Tibial nerve (tissue), 4 donors: ENCODE results near the gene STX18. TPM values are rescaled to one million over a fixed set of nuclear protein-coding genes. Genes with fewer than 3 reads are reported as not detected.

Experiments
- DNase-seq, 2 donors: peaks; one replicate each; pipeline ENCODE4 v3.0.0-alpha.2; 2019; ENCODE audit warnings: low spot score in 2 of 2
- H3K27ac ChIP-seq, 4 donors: fragments of 200-600 bp; sonication (generic) in 3 of 4; one replicate each; pipeline ENCODE4 v1.5.1; 2017 to 2019; ENCODE audit warnings: mild to moderate bottlenecking in 1 of 4
- H3K27me3 ChIP-seq, 2 donors: fragments of 200-600 bp; sonication (generic) in 1 of 2; one replicate each; pipeline versions ENCODE4 v1.5.1 to v1.6.0; 2017 to 2019
- H3K36me3 ChIP-seq, 3 donors: fragments of 200-600 bp; sonication (generic); one replicate each; pipeline ENCODE4 v1.5.1; 2018 to 2019
- H3K4me1 ChIP-seq, 4 donors: fragments of 200-600 bp; sonication (generic) in 3 of 4; one replicate each; pipeline ENCODE4 v1.5.1; 2017 to 2019
- H3K4me3 ChIP-seq, 4 donors: fragments of 200-600 bp; sonication (generic) in 3 of 4; one replicate each; pipeline ENCODE4 v1.5.1; 2017 to 2019; ENCODE audit warnings: mild to moderate bottlenecking in 1 of 4, moderate library complexity in 1 of 4
- H3K9me3 ChIP-seq, 4 donors: fragments of 200-600 bp; sonication (generic) in 3 of 4; one replicate each; pipeline ENCODE4 v1.5.1; 2017 to 2019
- CTCF ChIP-seq, 5 experiments: fragments of 200-600 bp in 3 of 5; fragments of 450-650 bp in 2 of 5; sonication (generic) in 3 of 5; IDR thresholded peaks; one replicate each; pipeline ENCODE4 v1.5.1; 2016 to 2019; ENCODE audit warnings: antibody characterized with exemption in 5 of 5, mild to moderate bottlenecking in 3 of 5, moderate library complexity in 2 of 5
- EP300 ChIP-seq, 2 donors: sonication (generic); formaldehyde crosslinking; IDR thresholded peaks; one replicate each; pipeline ENCODE4 v1.6.1; 2017; ENCODE audit warnings: antibody characterized with exemption in 2 of 2, mild to moderate bottlenecking in 1 of 2
- POLR2A ChIP-seq, 2 donors: fragments of 450-650 bp; IDR thresholded peaks; one replicate each; pipeline ENCODE4 v1.6.1; 2017; ENCODE audit warnings: antibody characterized with exemption in 2 of 2, mild to moderate bottlenecking in 2 of 2, moderate library complexity in 2 of 2
- WGBS, 2 donors: methylation state at CpG; one replicate each; pipeline ENCODE4 v1.1.5; 2018; 5-methylcytosine and 5-hydroxymethylcytosine counted together
- total RNA-seq, 4 donors: library from RNA; depleted of rRNA; stranded (reverse); fragments of >200 nt; gene quantifications; one replicate each; pipeline ENCODE4 v1.1.0, GENCODE V29; 2016

STX18 gene
- total RNA-seq, 4 donors from 2014 or later: 16.5 to 37.5 (median 21.4) TPM

- WGBS, 2 donors: 60 to 61% methylated on average over 7 of the region's 7 CpGs
- DNase-seq: no peak
Measured at GRCh38 chr4:4430492-4431195, 111.2 kb downstream of the STX18 start.

GRCh38 chr4:4428966-4429875, 112.6 kb downstream of the STX18 start:
- peaks cover 0 to 57% (median 0%) of the 10 kb centered on the region in 3 donors for H3K36me3 ChIP-seq

More at GRCh38 chr4:4430492-4431195, 111.2 kb downstream of the STX18 start:
- Histone ChIP-seq H3K27ac (no peak overlapping the region), H3K9me3 (no peaks in the 10 kb centered on the region), H3K36me3 (peaks cover 0 to 54% (median 0%) of the 10 kb centered on the region in 3 donors), H3K4me3 (no peak overlapping the region), H3K27me3 (no peaks in the 10 kb centered on the region), H3K4me1 (no peaks in the 10 kb centered on the region)
- TF ChIP-seq POLR2A (IDR thresholded peaks at IDR 0.05): no peak
- TF ChIP-seq CTCF (IDR thresholded peaks at IDR 0.05): peak; percentile 26 to 41 (median 32)

DNA sequence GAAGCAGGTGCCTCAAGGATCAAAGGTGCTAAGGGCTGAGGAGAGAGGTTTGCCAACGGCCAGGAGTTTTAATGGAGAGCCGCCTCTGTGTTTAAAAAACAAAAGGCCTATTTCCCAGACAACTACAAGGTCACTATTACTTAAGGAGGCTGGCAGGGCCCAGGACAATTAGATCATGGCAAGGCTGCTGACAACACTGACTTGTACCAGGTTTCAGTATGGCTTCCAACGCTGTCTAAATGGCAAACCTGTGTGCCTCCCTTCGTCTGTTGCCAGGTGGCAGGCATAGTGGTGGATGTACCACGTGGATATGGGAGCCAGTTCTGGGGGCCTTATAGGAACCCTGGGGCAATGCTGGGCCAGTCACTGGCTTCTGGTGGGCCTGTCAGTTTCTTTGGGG, 114.0 kb downstream of the STX18 start:
- no peak overlapping the region for H3K4me3 ChIP-seq
- 75 to 77% methylated on average over 5 of the region's 5 CpGs for WGBS, 2 donors
- no peaks in the 10 kb centered on the region for H3K27me3 ChIP-seq
- H3K36me3 ChIP-seq: peaks cover 0 to 57% (median 0%) of the 10 kb centered on the region in 3 donors
- no peak for DNase-seq
- TF ChIP-seq CTCF (IDR thresholded peaks at IDR 0.05) (no peak), POLR2A (IDR thresholded peaks at IDR 0.05) (no peak), EP300 (IDR thresholded peaks at IDR 0.05) (no peak)
- no peaks in the 10 kb centered on the region for H3K4me1 ChIP-seq
- no peak overlapping the region for H3K27ac ChIP-seq
- no peaks in the 10 kb centered on the region for H3K9me3 ChIP-seq

More at GRCh38 chr4:4428966-4429875, 112.6 kb downstream of the STX18 start:
- Histone ChIP-seq H3K9me3 (no peaks in the 10 kb centered on the region), H3K27ac (no peak overlapping the region), H3K4me3 (no peak overlapping the region), H3K27me3 (no peaks in the 10 kb centered on the region), H3K4me1 (no peaks in the 10 kb centered on the region)
- DNase-seq: no peak
- 81% methylated on average over 10 of the region's 10 CpGs for WGBS, 2 donors
- no peak for TF ChIP-seq CTCF (IDR thresholded peaks at IDR 0.05)
- no peak for TF ChIP-seq POLR2A (IDR thresholded peaks at IDR 0.05)
- TF ChIP-seq EP300 (IDR thresholded peaks at IDR 0.05): no peak

- Histone ChIP-seq H3K27ac (no peak overlapping the region), H3K4me1 (no peaks in the 10 kb centered on the region), H3K4me3 (no peak overlapping the region), H3K27me3 (no peaks in the 10 kb centered on the region), H3K9me3 (no peaks in the 10 kb centered on the region), H3K36me3 (peaks cover 0 to 57% (median 0%) of the 10 kb centered on the region in 3 donors)
- no peak for DNase-seq
- no peak for TF ChIP-seq POLR2A (IDR thresholded peaks at IDR 0.05)
- 72 to 74% methylated on average over 12 of the region's 12 CpGs for WGBS, 2 donors
Measured at GRCh38 chr4:4427121-4427870, 114.6 kb downstream of the STX18 start.

DNA sequence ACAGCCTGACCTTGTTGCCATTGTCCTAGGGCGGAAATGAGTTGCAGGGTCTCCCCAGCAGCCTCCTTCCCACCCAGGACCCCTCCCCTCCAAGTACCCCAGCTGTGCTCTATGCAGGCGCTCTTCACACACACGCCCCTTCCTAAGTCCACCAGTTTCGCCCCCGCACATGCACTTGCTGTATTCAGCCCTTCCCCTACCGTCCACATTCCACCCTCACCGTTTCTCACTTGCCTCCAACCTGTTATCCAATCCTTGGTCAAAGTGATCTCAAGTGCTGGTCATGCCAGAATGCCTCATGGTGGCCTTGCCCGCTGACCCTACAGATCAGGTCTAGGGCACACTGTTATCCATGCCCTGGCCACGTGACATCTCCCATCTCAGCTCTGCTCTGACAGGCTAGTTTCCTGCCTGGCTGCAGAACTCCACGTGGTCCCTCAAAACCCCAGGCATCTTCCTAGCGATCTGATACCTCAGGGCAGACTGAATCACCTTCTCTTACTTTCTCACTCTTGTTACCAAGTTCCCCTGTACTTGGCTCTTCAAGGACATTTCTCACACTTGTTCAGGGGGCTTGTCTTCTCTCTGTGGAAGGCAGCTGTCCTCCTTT, 115.2 kb downstream of the STX18 start:
- Histone ChIP-seq H3K27ac (no peak overlapping the region), H3K4me3 (no peak overlapping the region), H3K36me3 (peaks cover 0 to 61% (median 0%) of the 10 kb centered on the region in 3 donors), H3K4me1 (no peaks in the 10 kb centered on the region), H3K27me3 (no peaks in the 10 kb centered on the region), H3K9me3 (no peaks in the 10 kb centered on the region)
- TF ChIP-seq EP300 (IDR thresholded peaks at IDR 0.05) (no peak), CTCF (IDR thresholded peaks at IDR 0.05) (no peak), POLR2A (IDR thresholded peaks at IDR 0.05) (no peak)
- DNase-seq: no peak
- 81 to 83% methylated on average over 11 of the region's 11 CpGs for WGBS, 2 donors
